ENCODE measurements around the gene GRIA1. TPM values are rescaled to one million over a fixed set of nuclear protein-coding genes. Genes with fewer than 3 reads are reported as not detected.

Gene GRIA1
- total RNA-seq, 1 donor from 2014 or later, result not detected

DNA sequence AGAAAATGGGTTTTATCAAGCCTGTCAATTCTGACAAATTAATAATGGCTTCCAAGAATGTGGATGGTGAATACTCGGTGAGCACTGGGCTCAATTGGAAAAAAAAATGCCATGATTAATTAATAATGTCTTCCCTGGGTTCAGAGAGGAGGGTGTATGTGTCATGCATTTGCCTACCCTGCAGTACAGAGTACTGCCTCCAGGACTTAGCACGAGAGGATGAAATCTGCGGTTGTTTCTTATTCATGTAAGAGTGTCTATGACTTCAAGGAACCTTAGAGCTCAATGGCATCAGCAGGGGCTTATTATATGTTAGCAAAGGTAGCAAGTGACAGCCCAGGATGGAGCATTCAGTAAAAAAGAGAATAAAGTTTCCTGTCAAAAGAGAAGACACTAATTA lies 132.7 kb downstream of the GRIA1 start:
- Mint-ChIP-seq H3K4me3 (ENCODE audit: unreplicated experiment) (no peak overlapping the region), H3K4me1 (ENCODE audit: low read depth, unreplicated experiment) (peaks cover 5% of the 10 kb centered on the region), H3K27ac (ENCODE audit: unreplicated experiment) (no peak overlapping the region), H3K36me3 (ENCODE audit: unreplicated experiment) (no peaks in the 10 kb centered on the region), H3K9me3 (ENCODE audit: unreplicated experiment) (no peaks in the 10 kb centered on the region), H3K27me3 (ENCODE audit: unreplicated experiment) (no peaks in the 10 kb centered on the region)
- TF ChIP-seq, protein P1, sequence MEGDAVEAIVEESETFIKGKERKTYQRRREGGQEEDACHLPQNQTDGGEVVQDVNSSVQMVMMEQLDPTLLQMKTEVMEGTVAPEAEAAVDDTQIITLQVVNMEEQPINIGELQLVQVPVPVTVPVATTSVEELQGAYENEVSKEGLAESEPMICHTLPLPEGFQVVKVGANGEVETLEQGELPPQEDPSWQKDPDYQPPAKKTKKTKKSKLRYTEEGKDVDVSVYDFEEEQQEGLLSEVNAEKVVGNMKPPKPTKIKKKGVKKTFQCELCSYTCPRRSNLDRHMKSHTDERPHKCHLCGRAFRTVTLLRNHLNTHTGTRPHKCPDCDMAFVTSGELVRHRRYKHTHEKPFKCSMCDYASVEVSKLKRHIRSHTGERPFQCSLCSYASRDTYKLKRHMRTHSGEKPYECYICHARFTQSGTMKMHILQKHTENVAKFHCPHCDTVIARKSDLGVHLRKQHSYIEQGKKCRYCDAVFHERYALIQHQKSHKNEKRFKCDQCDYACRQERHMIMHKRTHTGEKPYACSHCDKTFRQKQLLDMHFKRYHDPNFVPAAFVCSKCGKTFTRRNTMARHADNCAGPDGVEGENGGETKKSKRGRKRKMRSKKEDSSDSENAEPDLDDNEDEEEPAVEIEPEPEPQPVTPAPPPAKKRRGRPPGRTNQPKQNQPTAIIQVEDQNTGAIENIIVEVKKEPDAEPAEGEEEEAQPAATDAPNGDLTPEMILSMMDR (IDR thresholded peaks at IDR 0.05; ENCODE audit: partially characterized antibody, unreplicated experiment), result peak; percentile 13
- no peak for DNase-seq

DNA sequence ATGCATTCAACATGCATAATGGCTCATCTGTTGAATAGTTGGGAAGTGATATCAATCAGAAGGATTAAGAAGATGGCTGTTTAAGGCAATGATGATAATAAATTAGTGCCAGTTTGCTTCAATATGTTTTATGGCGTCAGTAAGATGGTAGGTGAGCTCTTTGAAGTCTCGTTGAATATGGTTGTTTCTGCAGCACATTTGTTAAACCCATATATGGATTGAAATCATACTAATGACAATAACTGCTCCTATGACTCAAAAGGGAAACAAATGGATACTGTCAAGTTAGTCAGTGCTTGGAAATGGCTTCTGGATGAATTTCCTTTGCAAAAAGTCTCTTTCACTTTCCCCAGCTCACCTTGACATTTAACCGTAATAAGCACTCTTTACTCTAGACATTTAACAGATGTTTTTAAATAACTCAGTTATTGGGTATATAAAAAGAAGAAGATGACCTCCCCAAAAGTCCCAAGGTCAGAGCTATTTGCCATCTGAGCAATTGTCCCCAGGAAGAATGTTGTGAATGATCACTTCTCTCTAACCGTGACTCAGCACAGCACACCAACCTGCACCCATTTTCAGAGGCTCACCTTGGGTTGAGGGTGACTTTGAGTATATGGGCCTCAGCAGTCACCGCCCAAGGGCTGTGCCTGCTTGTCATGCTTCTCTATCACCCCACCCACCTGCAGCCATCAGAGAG lies 133.4 kb downstream of the GRIA1 start:
- no peaks in the 10 kb centered on the region for H3K9me3 Mint-ChIP-seq (ENCODE audit: unreplicated experiment)
- TF ChIP-seq, protein P1 (IDR thresholded peaks at IDR 0.05; ENCODE audit: partially characterized antibody, unreplicated experiment), result no peak
- no peak for DNase-seq
- H3K27me3 Mint-ChIP-seq (ENCODE audit: unreplicated experiment), result no peaks in the 10 kb centered on the region
- no peak overlapping the region for H3K4me3 Mint-ChIP-seq (ENCODE audit: unreplicated experiment)
- peaks cover 5% of the 10 kb centered on the region for H3K4me1 Mint-ChIP-seq (ENCODE audit: low read depth, unreplicated experiment)
- no peak overlapping the region for H3K27ac Mint-ChIP-seq (ENCODE audit: unreplicated experiment)
- H3K36me3 Mint-ChIP-seq (ENCODE audit: unreplicated experiment), result no peaks in the 10 kb centered on the region

- TF ChIP-seq, protein P1 (IDR thresholded peaks at IDR 0.05; ENCODE audit: partially characterized antibody, unreplicated experiment), result no peak
- no peak for DNase-seq
- no peaks in the 10 kb centered on the region for H3K27me3 Mint-ChIP-seq (ENCODE audit: unreplicated experiment)
- no peak overlapping the region for H3K27ac Mint-ChIP-seq (ENCODE audit: unreplicated experiment)
- no peak overlapping the region for H3K4me3 Mint-ChIP-seq (ENCODE audit: unreplicated experiment)
- H3K4me1 Mint-ChIP-seq (ENCODE audit: low read depth, unreplicated experiment), result peaks cover under 1% of the 10 kb centered on the region
- no peaks in the 10 kb centered on the region for H3K9me3 Mint-ChIP-seq (ENCODE audit: unreplicated experiment)
- H3K36me3 Mint-ChIP-seq (ENCODE audit: unreplicated experiment), result no peaks in the 10 kb centered on the region
These were observed 133.9 kb downstream of the GRIA1 start for GRCh38 chr5:153624451-153624765.

DNA sequence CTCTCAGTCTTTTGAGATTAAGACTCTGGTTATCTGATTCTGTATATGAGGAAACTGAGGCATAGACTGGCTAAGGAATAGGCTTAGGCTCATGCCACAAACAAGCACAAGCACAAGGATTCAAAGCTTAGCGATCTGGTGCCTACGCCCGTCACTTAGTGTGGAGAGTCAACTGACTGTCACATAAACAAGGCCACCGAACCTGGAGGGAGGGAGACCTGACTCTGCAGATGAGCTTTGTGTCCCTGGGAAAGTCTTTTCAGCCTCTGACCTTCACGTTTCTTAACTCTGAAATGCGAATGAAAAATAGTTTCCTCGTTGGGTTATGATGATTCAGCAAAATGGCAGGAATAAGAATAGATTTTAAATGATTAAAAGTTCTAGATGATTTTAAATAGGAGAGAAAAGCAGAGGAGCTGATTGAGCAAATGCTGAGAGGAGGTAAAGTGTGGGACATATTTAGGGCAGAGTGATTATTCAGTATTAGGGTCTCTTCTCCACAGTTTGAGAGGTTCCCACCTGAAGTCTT lies 135.4 kb downstream of the GRIA1 start:
- Mint-ChIP-seq H3K9me3 (ENCODE audit: unreplicated experiment) (no peaks in the 10 kb centered on the region), H3K4me3 (ENCODE audit: unreplicated experiment) (no peak overlapping the region), H3K36me3 (ENCODE audit: unreplicated experiment) (no peaks in the 10 kb centered on the region), H3K4me1 (ENCODE audit: low read depth, unreplicated experiment) (no peaks in the 10 kb centered on the region), H3K27ac (ENCODE audit: unreplicated experiment) (no peak overlapping the region), H3K27me3 (ENCODE audit: unreplicated experiment) (no peaks in the 10 kb centered on the region)
- TF ChIP-seq, protein P1 (IDR thresholded peaks at IDR 0.05; ENCODE audit: partially characterized antibody, unreplicated experiment), result no peak
- no peak for DNase-seq

- H3K4me1 Mint-ChIP-seq (ENCODE audit: low read depth, unreplicated experiment), result no peaks in the 10 kb centered on the region
- H3K27ac Mint-ChIP-seq (ENCODE audit: unreplicated experiment), result no peak overlapping the region
- H3K9me3 Mint-ChIP-seq (ENCODE audit: unreplicated experiment), result no peaks in the 10 kb centered on the region
- TF ChIP-seq, protein P1 (IDR thresholded peaks at IDR 0.05; ENCODE audit: partially characterized antibody, unreplicated experiment), result no peak
- DNase-seq, result no peak
- H3K4me3 Mint-ChIP-seq (ENCODE audit: unreplicated experiment), result no peak overlapping the region
- no peaks in the 10 kb centered on the region for H3K36me3 Mint-ChIP-seq (ENCODE audit: unreplicated experiment)
- peaks cover 2% of the 10 kb centered on the region for H3K27me3 Mint-ChIP-seq (ENCODE audit: unreplicated experiment)
These were observed 136.4 kb downstream of the GRIA1 start for GRCh38 chr5:153626836-153627235.
